Body of pancreas (tissue), 4 donors: ENCODE data around the gene LDLRAD3. TPM values are rescaled to one million over a fixed set of nuclear protein-coding genes. Genes with fewer than 3 reads are reported as not detected.

Experiments used
- ATAC-seq: fragments of 150-250 bp; one replicate; pipeline ENCODE4 v1.9.1; 2016
- DNase-seq, 4 donors: peaks; one replicate each; pipeline ENCODE4 v3.0.0-alpha.2; 2019
- H3K27ac ChIP-seq, 4 donors: fragments of 200-600 bp; sonication (generic); 1 replicate in 3 of 4; 2 replicates in 1 of 4; pipeline versions ENCODE4 v1.5.1 to v1.6.1; 2016 to 2019; ENCODE audit warnings: mild to moderate bottlenecking in 1 of 4, mixed read lengths in 1 of 4, moderate library complexity in 1 of 4
- H3K27me3 ChIP-seq, 2 donors: fragments of 200-600 bp; sonication (generic); one replicate each; pipeline ENCODE4 v1.6.0; 2016; ENCODE audit warnings: mild to moderate bottlenecking in 1 of 2
- H3K36me3 ChIP-seq, 2 donors: fragments of 200-600 bp; sonication (generic); replicated peaks in 1 of 2; 2 replicates each; pipeline ENCODE4 v1.5.1; 2016; ENCODE audit warnings: low read depth in 2 of 2; ENCODE audit not compliant: insufficient read depth in 1 of 2
- H3K4me1 ChIP-seq: fragments of 200-600 bp; sonication (generic); one replicate; pipeline ENCODE4 v1.6.0; 2016
- H3K4me3 ChIP-seq, 2 donors: fragments of 200-600 bp; sonication (generic); 1 replicate in 1 of 2; 2 replicates in 1 of 2; pipeline ENCODE4 v1.5.1; 2016 to 2019
- H3K9me3 ChIP-seq, 3 donors: fragments of 200-600 bp; sonication (generic); 1 replicate in 2 of 3; 2 replicates in 1 of 3; pipeline ENCODE4 v1.5.1; 2016
- CTCF ChIP-seq, 7 experiments: fragments of 450-650 bp in 4 of 7; fragments of 200-600 bp in 3 of 7; sonication (generic) in 3 of 7; IDR thresholded peaks; one replicate each; pipeline ENCODE4 v1.5.1; 2016 to 2019; ENCODE audit warnings: antibody characterized with exemption in 7 of 7
- POLR2A ChIP-seq, 3 donors: fragments of 450-650 bp; IDR thresholded peaks; one replicate each; pipeline ENCODE4 v1.6.1; 2016; ENCODE audit warnings: antibody characterized with exemption in 3 of 3, mild to moderate bottlenecking in 2 of 3
- WGBS, 2 donors: methylation state at CpG; one replicate each; pipeline ENCODE4 v1.1.5; 2017; 5-methylcytosine and 5-hydroxymethylcytosine counted together
- intact Hi-C: fragments of 100-400 bp; cut with DNase I; formaldehyde crosslinking; loops from one replicate; pipeline ENCODE4 v1.15.1; 2023
- total RNA-seq, 2 donors: library from RNA; depleted of rRNA; stranded (reverse); fragments of >200 nt; gene quantifications; one replicate each; pipeline ENCODE4 v1.1.0, GENCODE V29; 2016

The LDLRAD3 gene
- total RNA-seq, 2 donors from 2014 or later: 5.7 to 7.9 TPM

DNA sequence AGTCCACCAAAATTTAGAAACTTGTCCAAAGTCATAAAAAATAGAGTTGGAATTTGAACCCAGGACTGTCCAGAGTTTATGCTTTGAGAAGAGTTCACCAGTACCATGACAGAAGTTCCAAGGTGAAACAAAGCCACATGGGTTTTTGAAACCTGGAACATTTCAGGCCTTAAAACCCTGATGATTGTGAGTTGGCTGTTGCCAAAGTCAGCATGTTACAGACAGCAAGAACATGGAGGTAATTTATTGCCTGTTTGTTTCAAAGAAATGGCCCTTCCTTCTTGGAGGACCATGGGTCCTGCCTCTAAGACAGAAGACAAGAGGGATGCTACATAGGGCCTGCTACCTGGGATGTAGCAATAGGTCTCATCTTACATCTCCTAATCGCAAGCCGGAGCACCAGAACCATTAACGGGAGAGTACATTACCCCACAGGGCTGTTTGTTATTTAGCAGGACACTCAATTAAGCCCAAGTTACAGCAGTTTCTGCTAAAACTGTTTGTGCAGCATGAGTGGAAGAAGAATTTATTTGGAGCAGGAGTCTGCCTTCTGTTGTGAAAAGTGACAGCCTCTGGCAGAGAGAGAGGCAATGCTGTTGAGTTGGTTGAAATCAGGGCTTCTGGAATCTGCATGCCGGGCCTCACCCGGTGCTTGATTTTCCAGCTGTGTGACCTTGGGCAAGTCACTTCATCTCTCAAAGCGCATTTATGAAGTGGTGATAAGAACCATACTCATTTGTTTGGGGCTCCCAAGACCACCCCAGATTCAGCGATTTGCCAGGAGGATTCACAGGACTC, 136.2 kb downstream of the LDLRAD3 start:
- DNase-seq: no peak
- WGBS, 2 donors: 75 to 87% methylated on average over 7 of the region's 7 CpGs
- intact Hi-C loops: no loop called here

DNA sequence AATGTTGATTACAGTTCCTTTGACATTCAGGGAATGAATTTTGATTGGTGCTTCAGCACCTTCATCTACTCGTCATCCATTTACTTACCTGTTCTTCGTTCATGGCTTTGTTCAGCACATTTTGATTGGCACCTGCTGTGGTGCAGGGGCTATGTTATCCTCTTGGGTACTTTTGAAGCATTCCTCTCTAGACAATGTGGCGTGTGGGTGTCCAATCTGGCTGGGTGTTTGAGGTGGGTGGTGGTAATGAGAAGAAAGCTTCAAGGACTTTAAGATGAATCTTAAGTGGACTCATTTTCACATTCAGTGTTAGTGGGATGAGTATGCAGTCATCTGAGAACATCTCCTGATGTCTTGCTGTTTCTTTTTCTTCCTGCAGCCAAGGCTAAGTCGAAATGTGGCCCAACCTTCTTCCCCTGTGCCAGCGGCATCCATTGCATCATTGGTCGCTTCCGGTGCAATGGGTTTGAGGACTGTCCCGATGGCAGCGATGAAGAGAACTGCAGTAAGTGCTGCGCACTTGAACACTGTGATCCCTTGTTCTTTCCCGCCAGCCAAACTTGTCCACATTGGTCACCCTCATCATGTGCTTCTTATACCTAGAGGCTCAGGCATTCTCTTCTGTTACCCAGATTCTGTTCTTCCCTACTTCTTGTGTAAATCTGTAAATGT, 137.5 kb downstream of the LDLRAD3 start:
- no peaks in the 10 kb centered on the region for H3K4me1 ChIP-seq
- 85 to 89% methylated on average over 11 of the region's 11 CpGs for WGBS, 2 donors

More for the DNA sequence above, 136.2 kb downstream of the LDLRAD3 start:
- ATAC-seq: no peak
- Histone ChIP-seq H3K9me3 (no peaks in the 10 kb centered on the region), H3K27ac (no peak overlapping the region), H3K27me3 (no peaks in the 10 kb centered on the region), H3K4me1 (no peaks in the 10 kb centered on the region), H3K4me3 (no peak overlapping the region), H3K36me3 (no peaks in the 10 kb centered on the region)
- TF ChIP-seq CTCF (IDR thresholded peaks at IDR 0.05) (no peak), POLR2A (IDR thresholded peaks at IDR 0.05) (no peak)

GRCh38 chr11:36086366-36086765, 142.5 kb downstream of the LDLRAD3 start:
- DNase-seq (no peak), ATAC-seq (no peak)
- no peaks in the 10 kb centered on the region for H3K9me3 ChIP-seq
- H3K27me3 ChIP-seq: no peaks in the 10 kb centered on the region
- no peak overlapping the region for H3K27ac ChIP-seq
- no peak overlapping the region for H3K4me3 ChIP-seq
- no peak for TF ChIP-seq CTCF (IDR thresholded peaks at IDR 0.05)
- TF ChIP-seq POLR2A (IDR thresholded peaks at IDR 0.05): no peak
- H3K4me1 ChIP-seq: no peaks in the 10 kb centered on the region
- intact Hi-C loops: no loop called here
- WGBS, 2 donors: 86 to 92% methylated on average over 6 of the region's 6 CpGs
- no peaks in the 10 kb centered on the region for H3K36me3 ChIP-seq

More for the DNA sequence above, 137.5 kb downstream of the LDLRAD3 start:
- H3K36me3 ChIP-seq: no peaks in the 10 kb centered on the region
- DNase-seq (no peak), ATAC-seq (no peak)
- intact Hi-C loops: no loop called here
- no peaks in the 10 kb centered on the region for H3K9me3 ChIP-seq
- H3K27ac ChIP-seq: no peak overlapping the region
- no peak overlapping the region for H3K4me3 ChIP-seq
- no peak for TF ChIP-seq CTCF (IDR thresholded peaks at IDR 0.05)
- TF ChIP-seq POLR2A (IDR thresholded peaks at IDR 0.05): no peak
- H3K27me3 ChIP-seq: no peaks in the 10 kb centered on the region

DNA sequence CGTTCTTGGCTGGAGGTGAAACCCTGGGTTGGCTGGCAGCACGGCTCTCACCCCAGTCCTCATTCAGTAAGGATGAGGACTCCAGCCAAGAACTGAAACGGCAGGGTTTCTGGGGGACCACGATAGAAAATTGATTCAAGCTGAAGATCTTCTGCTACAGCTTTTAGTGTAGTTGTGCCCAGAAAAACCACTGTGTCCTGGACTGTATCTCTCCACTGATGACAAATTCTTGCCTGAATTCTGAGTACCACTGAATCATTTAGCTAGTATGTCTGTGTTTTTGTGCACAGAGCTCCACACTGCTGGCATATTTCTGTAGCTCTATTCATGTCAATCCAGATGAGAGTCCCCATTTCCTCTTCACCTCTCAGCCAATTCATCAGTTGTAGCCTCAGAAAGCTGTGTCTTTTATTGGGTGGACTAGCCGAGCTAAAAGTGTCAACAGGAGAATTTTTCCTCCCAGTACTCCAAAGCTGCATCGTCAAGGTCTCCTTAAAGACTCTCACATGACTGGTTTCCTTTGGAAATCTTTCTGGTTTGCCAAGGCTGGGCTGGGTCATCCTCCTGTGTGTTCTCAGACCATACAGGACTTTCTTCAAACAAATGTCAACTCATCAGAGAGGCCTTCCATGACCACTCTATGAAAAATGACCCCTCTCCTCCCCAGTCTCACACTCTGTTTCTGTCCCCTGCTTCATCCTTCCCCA, 144.6 kb downstream of the LDLRAD3 start:
- intact Hi-C loops: no loop called here

More for the DNA sequence above, 144.6 kb downstream of the LDLRAD3 start:
- H3K36me3 ChIP-seq: no peaks in the 10 kb centered on the region
- no peak for TF ChIP-seq POLR2A (IDR thresholded peaks at IDR 0.05)
- TF ChIP-seq CTCF (IDR thresholded peaks at IDR 0.05): no peak
- H3K27me3 ChIP-seq: no peaks in the 10 kb centered on the region
- H3K27ac ChIP-seq: no peak overlapping the region
- H3K9me3 ChIP-seq: peaks cover 0 to 1% (median 0%) of the 10 kb centered on the region in 3 donors
- H3K4me1 ChIP-seq: no peaks in the 10 kb centered on the region
- no peak overlapping the region for H3K4me3 ChIP-seq
- DNase-seq (no peak), ATAC-seq (no peak)
- WGBS, 2 donors: 74 to 90% methylated on average over 5 to 6 of the region's 6 CpGs
